ENCODE measurements around the gene NPTX1. TPM values are rescaled to one million over a fixed set of nuclear protein-coding genes. Genes with fewer than 3 reads are reported as not detected.

Gene NPTX1
- total RNA-seq, 2 experiments from 2014 or later, result 0.22 TPM; not detected in 1

DNA sequence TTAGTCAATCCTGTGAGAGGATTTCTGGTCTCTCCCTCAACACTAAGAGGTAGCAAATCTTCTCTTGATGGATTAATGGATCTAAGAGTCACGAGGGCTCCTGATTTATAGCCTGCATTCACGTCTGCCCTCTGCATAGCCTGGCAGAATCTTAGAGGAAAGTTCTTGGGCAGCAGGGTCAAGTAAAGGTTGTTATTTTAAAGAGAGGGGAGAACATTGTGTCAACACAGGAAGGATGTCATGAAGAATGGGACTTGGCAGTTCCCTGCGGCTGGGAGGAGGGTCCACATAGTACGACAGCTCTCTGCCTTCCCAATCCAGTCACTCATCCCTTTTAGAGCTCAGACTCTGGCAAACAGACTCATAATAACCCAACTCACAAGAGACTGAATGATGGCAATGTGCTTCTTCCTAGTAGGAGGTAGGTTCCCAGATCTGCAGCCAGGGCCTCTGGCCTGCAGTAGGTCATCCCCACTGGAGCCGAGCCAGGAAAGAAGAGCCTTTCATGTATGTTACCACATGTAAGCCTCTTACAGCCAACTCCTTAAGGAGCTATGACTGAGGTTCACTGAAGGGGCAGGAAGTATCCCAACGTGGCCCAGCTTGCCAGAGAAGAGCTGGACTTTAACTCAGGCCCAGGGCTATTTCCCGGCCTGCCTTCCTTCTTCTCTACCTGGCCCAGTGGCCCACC lies 42.8 kb upstream of the NPTX1 start:
- Histone ChIP-seq H3K79me2 (ENCODE audit: insufficient read depth, low read depth, low read length) (no peaks in the 10 kb centered on the region), H3K27ac (ENCODE audit: low read depth, low read length, poor library complexity, severe bottlenecking) (no peak overlapping the region), H3K4me3 (ENCODE audit: low read depth, low read length, poor library complexity, severe bottlenecking) (no peak overlapping the region), H3K4me1 (ENCODE audit: insufficient read depth, low read length, poor library complexity, severe bottlenecking) (no peaks in the 10 kb centered on the region), H2AFZ (ENCODE audit: low read length) (no peak overlapping the region), H3K36me3 (ENCODE audit: insufficient read depth, low read length) (no peaks in the 10 kb centered on the region), H3K4me2 (ENCODE audit: low read length) (no peak overlapping the region), H3K9me3 (ENCODE audit: low read length) (no peaks in the 10 kb centered on the region), H4K20me1 (ENCODE audit: insufficient read depth, low read length) (no peaks in the 10 kb centered on the region), H3K9me2 (ENCODE audit: insufficient read depth, low read length) (no peaks in the 10 kb centered on the region)
- intact Hi-C loops (cut with micrococcal nuclease; ENCODE audit: unreplicated experiment), result no loop called here
- CTCF ChIA-PET (ENCODE audit: unreplicated experiment), result no interaction called here
- DNase-seq (ENCODE audit: low spot score), result no peak
- no peak for TF ChIP-seq EZH2phosphoT487 (IDR thresholded peaks at IDR 0.05; ENCODE audit: borderline replicate concordance, low read depth, low read length)
- TF ChIP-seq, protein P1, sequence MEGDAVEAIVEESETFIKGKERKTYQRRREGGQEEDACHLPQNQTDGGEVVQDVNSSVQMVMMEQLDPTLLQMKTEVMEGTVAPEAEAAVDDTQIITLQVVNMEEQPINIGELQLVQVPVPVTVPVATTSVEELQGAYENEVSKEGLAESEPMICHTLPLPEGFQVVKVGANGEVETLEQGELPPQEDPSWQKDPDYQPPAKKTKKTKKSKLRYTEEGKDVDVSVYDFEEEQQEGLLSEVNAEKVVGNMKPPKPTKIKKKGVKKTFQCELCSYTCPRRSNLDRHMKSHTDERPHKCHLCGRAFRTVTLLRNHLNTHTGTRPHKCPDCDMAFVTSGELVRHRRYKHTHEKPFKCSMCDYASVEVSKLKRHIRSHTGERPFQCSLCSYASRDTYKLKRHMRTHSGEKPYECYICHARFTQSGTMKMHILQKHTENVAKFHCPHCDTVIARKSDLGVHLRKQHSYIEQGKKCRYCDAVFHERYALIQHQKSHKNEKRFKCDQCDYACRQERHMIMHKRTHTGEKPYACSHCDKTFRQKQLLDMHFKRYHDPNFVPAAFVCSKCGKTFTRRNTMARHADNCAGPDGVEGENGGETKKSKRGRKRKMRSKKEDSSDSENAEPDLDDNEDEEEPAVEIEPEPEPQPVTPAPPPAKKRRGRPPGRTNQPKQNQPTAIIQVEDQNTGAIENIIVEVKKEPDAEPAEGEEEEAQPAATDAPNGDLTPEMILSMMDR (conservative IDR thresholded peaks at IDR 0.05; ENCODE audit: low read length), result no peak
- POLR2A ChIA-PET, result no interaction called here
- BruUV-seq (replicated peaks), result no TSS peak

DNA sequence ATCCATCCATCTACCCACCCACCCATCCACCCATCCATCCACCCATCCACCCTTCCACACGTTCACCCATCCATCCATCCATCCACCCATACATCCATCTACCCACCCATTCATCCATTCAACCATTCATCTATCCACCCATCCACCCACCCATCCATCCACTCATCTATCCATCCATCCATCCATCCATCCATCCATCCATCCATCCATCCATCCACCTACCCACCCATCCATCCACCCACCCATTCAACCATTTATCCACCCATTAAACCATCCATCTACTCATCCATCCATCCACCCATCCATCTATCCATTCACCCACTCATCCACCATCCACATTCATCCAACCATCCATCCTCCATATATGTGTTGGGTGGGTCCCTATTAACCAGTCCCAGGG lies 42.0 kb upstream of the NPTX1 start:
- Histone ChIP-seq H3K9me2 (ENCODE audit: insufficient read depth, low read length) (no peaks in the 10 kb centered on the region), H3K36me3 (ENCODE audit: insufficient read depth, low read length) (no peaks in the 10 kb centered on the region), H4K20me1 (ENCODE audit: insufficient read depth, low read length) (no peaks in the 10 kb centered on the region), H3K79me2 (ENCODE audit: insufficient read depth, low read depth, low read length) (no peaks in the 10 kb centered on the region), H3K4me3 (ENCODE audit: low read depth, low read length, poor library complexity, severe bottlenecking) (no peak overlapping the region), H3K9me3 (ENCODE audit: low read length) (no peaks in the 10 kb centered on the region), H3K4me2 (ENCODE audit: low read length) (no peak overlapping the region), H3K4me1 (ENCODE audit: insufficient read depth, low read length, poor library complexity, severe bottlenecking) (no peaks in the 10 kb centered on the region), H2AFZ (ENCODE audit: low read length) (no peak overlapping the region), H3K27ac (ENCODE audit: low read depth, low read length, poor library complexity, severe bottlenecking) (no peak overlapping the region)
- ChIA-PET CTCF (ENCODE audit: unreplicated experiment) (no interaction called here), POLR2A (interaction anchor here (0.6 kb wide), 1 partner anchor 48 kb away, joined by 5 read pairs; no protein-coding TSS in a partner anchor)
- no TSS peak for BruUV-seq (replicated peaks)
- no peak for DNase-seq (ENCODE audit: low spot score)
- TF ChIP-seq, protein P1 (conservative IDR thresholded peaks at IDR 0.05; ENCODE audit: low read length), result no peak
- no peak for TF ChIP-seq EZH2phosphoT487 (IDR thresholded peaks at IDR 0.05; ENCODE audit: borderline replicate concordance, low read depth, low read length)
- intact Hi-C loops (cut with micrococcal nuclease; ENCODE audit: unreplicated experiment), result no loop called here

DNA sequence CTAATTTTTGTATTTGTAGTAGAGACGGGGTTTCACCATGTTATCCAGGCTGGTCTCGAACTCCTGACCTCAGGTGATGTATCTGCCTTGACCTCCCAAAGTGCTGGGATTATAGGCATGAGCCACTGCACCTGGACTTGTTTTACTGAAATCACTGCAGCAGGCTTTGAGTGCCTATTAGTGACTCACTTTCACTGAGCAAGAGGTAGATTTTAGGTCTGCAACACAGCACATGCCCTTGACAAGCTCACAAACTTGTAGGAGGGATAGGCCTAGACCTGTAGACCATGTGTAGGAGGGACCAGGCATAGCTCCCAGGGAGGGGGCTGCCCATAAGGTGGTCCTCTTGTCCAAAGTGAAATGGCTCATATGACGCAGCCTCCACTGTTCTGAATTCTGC lies 41.2 kb upstream of the NPTX1 start:
- no peaks in the 10 kb centered on the region for H4K20me1 ChIP-seq (ENCODE audit: insufficient read depth, low read length)
- DNase-seq (ENCODE audit: low spot score), result no peak
- POLR2A ChIA-PET, result no interaction called here
- no peaks in the 10 kb centered on the region for H3K36me3 ChIP-seq (ENCODE audit: insufficient read depth, low read length)
- H2AFZ ChIP-seq (ENCODE audit: low read length), result no peak overlapping the region
- intact Hi-C loops (cut with micrococcal nuclease; ENCODE audit: unreplicated experiment), result no loop called here
- TF ChIP-seq, protein P1 (conservative IDR thresholded peaks at IDR 0.05; ENCODE audit: low read length), result no peak
- no peak for TF ChIP-seq EZH2phosphoT487 (IDR thresholded peaks at IDR 0.05; ENCODE audit: borderline replicate concordance, low read depth, low read length)
- H3K79me2 ChIP-seq (ENCODE audit: insufficient read depth, low read depth, low read length), result no peaks in the 10 kb centered on the region
- CTCF ChIA-PET (ENCODE audit: unreplicated experiment), result interaction anchor here (0.6 kb wide), 1 partner anchor 133 kb away, joined by 3 read pairs; no protein-coding TSS in a partner anchor
- no peaks in the 10 kb centered on the region for H3K9me2 ChIP-seq (ENCODE audit: insufficient read depth, low read length)
- no peak overlapping the region for H3K4me2 ChIP-seq (ENCODE audit: low read length)
- BruUV-seq (replicated peaks), result no TSS peak
- no peaks in the 10 kb centered on the region for H3K4me1 ChIP-seq (ENCODE audit: insufficient read depth, low read length, poor library complexity, severe bottlenecking)
- no peak overlapping the region for H3K27ac ChIP-seq (ENCODE audit: low read depth, low read length, poor library complexity, severe bottlenecking)
- no peaks in the 10 kb centered on the region for H3K9me3 ChIP-seq (ENCODE audit: low read length)
- no peak overlapping the region for H3K4me3 ChIP-seq (ENCODE audit: low read depth, low read length, poor library complexity, severe bottlenecking)
